HG02840 (cell line): ENCODE results near the gene ALDH4A1.

ENCODE experiments used
- ATAC-seq: cut with Tn5 transposase; IDR thresholded peaks from one replicate; pipeline ENCODE4 v1.9.1; 2021; ENCODE audit warnings: mild to moderate bottlenecking, moderate library complexity, moderate number of reproducible peaks; ENCODE audit not compliant: unreplicated experiment, low FRiP score

The ALDH4A1 gene

GRCh38 chr1:18939398-18940302 is 37.3 kb upstream of the ALDH4A1 start:
- ATAC-seq = no peak

- no peak for ATAC-seq
Measured at GRCh38 chr1:18938707-18939070, 36.3 kb upstream of the ALDH4A1 start.

GRCh38 chr1:18938008-18938706 is 35.8 kb upstream of the ALDH4A1 start:
- no peak for ATAC-seq

GRCh38 chr1:18937539-18937938 is 35.2 kb upstream of the ALDH4A1 start:
- ATAC-seq = no peak

- no peak for ATAC-seq
Measured at GRCh38 chr1:18936814-18937481, 34.6 kb upstream of the ALDH4A1 start.

- ATAC-seq = no peak
Measured at GRCh38 chr1:18936471-18936813, 34.1 kb upstream of the ALDH4A1 start.

- no peak for ATAC-seq
Measured at GRCh38 chr1:18934205-18935000, 32.0 kb upstream of the ALDH4A1 start.

- no peak for ATAC-seq
Measured at GRCh38 chr1:18932879-18933278, 30.5 kb upstream of the ALDH4A1 start.

- ATAC-seq = no peak
Measured at GRCh38 chr1:18932387-18932786, 30.0 kb upstream of the ALDH4A1 start.

GRCh38 chr1:18931730-18932129 is 29.4 kb upstream of the ALDH4A1 start:
- no peak for ATAC-seq

- no peak for ATAC-seq
Measured at GRCh38 chr1:18929686-18930085, 27.3 kb upstream of the ALDH4A1 start.

GRCh38 chr1:18928985-18929384 is 26.6 kb upstream of the ALDH4A1 start:
- ATAC-seq = no peak

- ATAC-seq = no peak
Measured at GRCh38 chr1:18928406-18928805, 26.1 kb upstream of the ALDH4A1 start.

- no peak for ATAC-seq
Measured at GRCh38 chr1:18927654-18928272, 25.4 kb upstream of the ALDH4A1 start.

- ATAC-seq = peak; percentile 11
Measured at GRCh38 chr1:18927082-18927653, 24.8 kb upstream of the ALDH4A1 start.

GRCh38 chr1:18926315-18927081 is 24.1 kb upstream of the ALDH4A1 start:
- peak; percentile 51 for ATAC-seq

GRCh38 chr1:18925279-18925678 is 22.9 kb upstream of the ALDH4A1 start:
- ATAC-seq = no peak

GRCh38 chr1:18924221-18924691 is 21.9 kb upstream of the ALDH4A1 start:
- ATAC-seq = no peak

- no peak for ATAC-seq
Measured at GRCh38 chr1:18923756-18924211, 21.4 kb upstream of the ALDH4A1 start.
